Embryonic facial prominence (tissue), 1 donor: ENCODE results near the gene PRKCB.

Experiments used
- DNase-seq: peaks from one replicate; pipeline ENCODE4 v3.0.0-alpha.2; 2016; ENCODE audit errors: extremely low spot score

Gene PRKCB

GRCh38 chr16:24041834-24042631, 206.2 kb downstream of the PRKCB start:
- DNase-seq = no peak

GRCh38 chr16:24044467-24044866, 208.7 kb downstream of the PRKCB start:
- no peak for DNase-seq

- no peak for DNase-seq
Measured at GRCh38 chr16:24045641-24046040, 209.9 kb downstream of the PRKCB start.

- no peak for DNase-seq
Measured at GRCh38 chr16:24046442-24046841, 210.7 kb downstream of the PRKCB start.

GRCh38 chr16:24049113-24049512, 213.3 kb downstream of the PRKCB start:
- no peak for DNase-seq

GRCh38 chr16:24051125-24051524, 215.3 kb downstream of the PRKCB start:
- DNase-seq = no peak

- no peak for DNase-seq
Measured at GRCh38 chr16:24052329-24053098, 216.7 kb downstream of the PRKCB start.

GRCh38 chr16:24053099-24053946, 217.5 kb downstream of the PRKCB start:
- no peak for DNase-seq

- DNase-seq = no peak
Measured at GRCh38 chr16:24054741-24055491, 219.1 kb downstream of the PRKCB start.

GRCh38 chr16:24062270-24062817, 226.6 kb downstream of the PRKCB start:
- no peak for DNase-seq

- no peak for DNase-seq
Measured at GRCh38 chr16:24069036-24069590, 233.3 kb downstream of the PRKCB start.

- DNase-seq = no peak
Measured at GRCh38 chr16:24070851-24071250, 235.1 kb downstream of the PRKCB start.

- DNase-seq = no peak
Measured at GRCh38 chr16:24071666-24072360, 236.0 kb downstream of the PRKCB start.

GRCh38 chr16:24073321-24073720, 237.5 kb downstream of the PRKCB start:
- no peak for DNase-seq

GRCh38 chr16:24074574-24074973, 238.8 kb downstream of the PRKCB start:
- no peak for DNase-seq

GRCh38 chr16:24075302-24075701, 239.5 kb downstream of the PRKCB start:
- no peak for DNase-seq

GRCh38 chr16:24075931-24076716, 240.3 kb downstream of the PRKCB start:
- no peak for DNase-seq

GRCh38 chr16:24077292-24077691, 241.5 kb downstream of the PRKCB start:
- no peak for DNase-seq

- DNase-seq = no peak
Measured at GRCh38 chr16:24077966-24078365, 242.2 kb downstream of the PRKCB start.
